Activated naive CD8-positive, alpha-beta T cell treated with anti-CD3 and anti-CD28 coated beads for 36 hours (primary cell): ENCODE results near the gene MAP2. TPM values are rescaled to one million over a fixed set of nuclear protein-coding genes. Genes with fewer than 3 reads are reported as not detected.

Experiments used
- DNase-seq: peaks from one replicate; pipeline ENCODE4 v3.0.0; 2021
- H3K27ac Mint-ChIP-seq: one replicate; pipeline ENCODE4 v1.8.0; 2022; ENCODE audit warnings: mild to moderate bottlenecking, moderate library complexity, mixed read lengths
- H3K27me3 Mint-ChIP-seq: one replicate; pipeline ENCODE4 v1.8.0; 2022; ENCODE audit warnings: mild to moderate bottlenecking, mixed read lengths
- H3K36me3 Mint-ChIP-seq: one replicate; pipeline ENCODE4 v1.8.0; 2021; ENCODE audit warnings: mild to moderate bottlenecking, mixed read lengths
- H3K4me1 Mint-ChIP-seq: one replicate; pipeline ENCODE4 v1.8.0; 2021; ENCODE audit warnings: mixed read lengths
- H3K4me3 Mint-ChIP-seq: one replicate; pipeline ENCODE4 v1.8.0; 2022; ENCODE audit warnings: mild to moderate bottlenecking, moderate library complexity, mixed read lengths
- H3K9me3 Mint-ChIP-seq: one replicate; pipeline ENCODE4 v1.8.0; 2022; ENCODE audit warnings: mixed read lengths
- total RNA-seq, 2 experiments: library from RNA; stranded (reverse); gene quantifications; one replicate each; pipeline ENCODE4 v1.2.3, GENCODE V29; 2021

Gene MAP2, protein sequence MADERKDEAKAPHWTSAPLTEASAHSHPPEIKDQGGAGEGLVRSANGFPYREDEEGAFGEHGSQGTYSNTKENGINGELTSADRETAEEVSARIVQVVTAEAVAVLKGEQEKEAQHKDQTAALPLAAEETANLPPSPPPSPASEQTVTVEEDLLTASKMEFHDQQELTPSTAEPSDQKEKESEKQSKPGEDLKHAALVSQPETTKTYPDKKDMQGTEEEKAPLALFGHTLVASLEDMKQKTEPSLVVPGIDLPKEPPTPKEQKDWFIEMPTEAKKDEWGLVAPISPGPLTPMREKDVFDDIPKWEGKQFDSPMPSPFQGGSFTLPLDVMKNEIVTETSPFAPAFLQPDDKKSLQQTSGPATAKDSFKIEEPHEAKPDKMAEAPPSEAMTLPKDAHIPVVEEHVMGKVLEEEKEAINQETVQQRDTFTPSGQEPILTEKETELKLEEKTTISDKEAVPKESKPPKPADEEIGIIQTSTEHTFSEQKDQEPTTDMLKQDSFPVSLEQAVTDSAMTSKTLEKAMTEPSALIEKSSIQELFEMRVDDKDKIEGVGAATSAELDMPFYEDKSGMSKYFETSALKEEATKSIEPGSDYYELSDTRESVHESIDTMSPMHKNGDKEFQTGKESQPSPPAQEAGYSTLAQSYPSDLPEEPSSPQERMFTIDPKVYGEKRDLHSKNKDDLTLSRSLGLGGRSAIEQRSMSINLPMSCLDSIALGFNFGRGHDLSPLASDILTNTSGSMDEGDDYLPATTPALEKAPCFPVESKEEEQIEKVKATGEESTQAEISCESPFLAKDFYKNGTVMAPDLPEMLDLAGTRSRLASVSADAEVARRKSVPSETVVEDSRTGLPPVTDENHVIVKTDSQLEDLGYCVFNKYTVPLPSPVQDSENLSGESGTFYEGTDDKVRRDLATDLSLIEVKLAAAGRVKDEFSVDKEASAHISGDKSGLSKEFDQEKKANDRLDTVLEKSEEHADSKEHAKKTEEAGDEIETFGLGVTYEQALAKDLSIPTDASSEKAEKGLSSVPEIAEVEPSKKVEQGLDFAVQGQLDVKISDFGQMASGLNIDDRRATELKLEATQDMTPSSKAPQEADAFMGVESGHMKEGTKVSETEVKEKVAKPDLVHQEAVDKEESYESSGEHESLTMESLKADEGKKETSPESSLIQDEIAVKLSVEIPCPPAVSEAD (N-terminal part only)
- under 1 TPM in 1 of 2 experiments, not detected in 1; 0.21 TPM for total RNA-seq

DNA sequence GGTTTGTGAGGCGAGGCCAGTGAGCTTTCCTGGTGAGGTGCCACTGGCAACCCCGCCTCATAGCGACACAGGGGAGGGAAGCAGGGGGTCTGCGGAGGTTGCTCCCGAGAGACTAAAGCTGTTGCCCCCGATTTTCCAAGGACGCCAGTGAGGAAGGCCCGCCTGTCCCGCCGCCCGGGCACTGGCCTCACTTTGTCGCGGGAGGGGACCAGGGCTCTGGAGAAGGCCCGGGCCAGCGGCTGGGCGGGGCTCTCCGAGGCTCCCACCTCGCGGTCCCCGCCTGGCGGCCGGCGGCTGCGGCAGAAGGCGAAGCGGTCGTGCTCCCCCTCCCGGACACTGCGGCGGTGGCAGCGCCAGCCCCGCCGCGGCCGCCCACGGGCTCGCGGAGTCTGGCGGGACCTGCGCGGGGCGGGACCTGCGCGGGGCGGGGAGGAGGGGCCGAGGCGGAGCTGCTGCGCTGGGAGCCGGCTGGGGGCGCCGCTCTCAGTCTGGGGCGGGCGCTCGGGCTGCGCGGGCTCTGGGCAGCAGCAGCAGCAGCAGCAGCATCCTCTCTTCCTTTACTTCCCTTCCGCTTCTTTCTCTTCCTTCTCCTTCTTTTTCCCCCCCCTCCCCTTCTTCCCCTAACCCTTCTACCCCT is at the start of gene MAP2:
Gene MAP2 (plus strand): TSS at position 486 of the 637 bp plus-strand sequence. CDS start 229,124 bp downstream, outside the sequence.
- H3K4me3 Mint-ChIP-seq, result peak within 1 kb of the TSS; percentile 66
- H3K9me3 Mint-ChIP-seq, result no peaks in the 10 kb centered on the region
- DNase-seq, result peak; percentile 85
- H3K4me1 Mint-ChIP-seq, result peaks cover 14% of the 10 kb centered on the region
- H3K27me3 Mint-ChIP-seq, result peaks cover 54% of the 10 kb centered on the region
- H3K27ac Mint-ChIP-seq, result no peak within 1 kb of the TSS
- no peaks in the 10 kb centered on the region for H3K36me3 Mint-ChIP-seq

- H3K4me1 Mint-ChIP-seq, result no peaks in the 10 kb centered on the region
- H3K36me3 Mint-ChIP-seq, result no peaks in the 10 kb centered on the region
- no peak overlapping the region for H3K4me3 Mint-ChIP-seq
- peaks cover 4% of the 10 kb centered on the region for H3K27me3 Mint-ChIP-seq
- H3K27ac Mint-ChIP-seq, result no peak overlapping the region
- no peak for DNase-seq
- peaks cover 35% of the 10 kb centered on the region for H3K9me3 Mint-ChIP-seq
These were observed 47.2 kb upstream of the MAP2 start for GRCh38 chr2:209376686-209377085.

- H3K9me3 Mint-ChIP-seq, result peaks cover 14% of the 10 kb centered on the region
- H3K27me3 Mint-ChIP-seq, result peaks cover 4% of the 10 kb centered on the region
- H3K4me1 Mint-ChIP-seq, result no peaks in the 10 kb centered on the region
- H3K4me3 Mint-ChIP-seq, result no peak overlapping the region
- no peak overlapping the region for H3K27ac Mint-ChIP-seq
- DNase-seq, result no peak
- H3K36me3 Mint-ChIP-seq, result no peaks in the 10 kb centered on the region
These were observed 43.6 kb upstream of the MAP2 start for GRCh38 chr2:209380293-209380692.

- no peak for DNase-seq
- no peak overlapping the region for H3K27ac Mint-ChIP-seq
- H3K9me3 Mint-ChIP-seq, result peaks cover 6% of the 10 kb centered on the region
- peaks cover 4% of the 10 kb centered on the region for H3K27me3 Mint-ChIP-seq
- no peaks in the 10 kb centered on the region for H3K36me3 Mint-ChIP-seq
- no peaks in the 10 kb centered on the region for H3K4me1 Mint-ChIP-seq
- H3K4me3 Mint-ChIP-seq, result no peak overlapping the region
These were observed 42.8 kb upstream of the MAP2 start for GRCh38 chr2:209381091-209381490.

DNA sequence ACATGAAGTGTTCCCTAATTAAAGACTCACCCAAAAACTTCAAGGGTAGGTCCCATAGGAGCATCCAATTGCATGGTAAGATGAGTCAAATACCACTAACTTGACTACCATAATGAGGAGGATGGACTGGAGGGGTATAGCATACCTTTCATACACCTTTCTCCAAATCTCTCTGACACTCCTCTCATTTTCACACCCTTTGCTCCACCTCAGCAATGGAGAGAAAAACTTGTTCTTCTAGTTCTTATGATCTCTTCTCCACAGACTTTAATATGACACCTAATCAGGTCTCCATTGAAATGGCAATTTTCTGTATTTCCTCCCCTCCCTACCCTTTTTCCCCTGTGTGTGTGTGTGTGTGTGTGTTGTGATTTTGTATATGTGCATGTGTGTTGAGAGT is 41.1 kb upstream of the MAP2 start:
- peaks cover 4% of the 10 kb centered on the region for H3K27me3 Mint-ChIP-seq

GRCh38 chr2:209383212-209383611 is 40.6 kb upstream of the MAP2 start:
- no peaks in the 10 kb centered on the region for H3K36me3 Mint-ChIP-seq
- H3K27me3 Mint-ChIP-seq, result peaks cover 4% of the 10 kb centered on the region
- H3K9me3 Mint-ChIP-seq, result peaks cover 2% of the 10 kb centered on the region
- no peaks in the 10 kb centered on the region for H3K4me1 Mint-ChIP-seq
- DNase-seq, result no peak
- no peak overlapping the region for H3K27ac Mint-ChIP-seq
- no peak overlapping the region for H3K4me3 Mint-ChIP-seq

More for the DNA sequence above, 41.1 kb upstream of the MAP2 start:
- DNase-seq, result no peak
- H3K36me3 Mint-ChIP-seq, result no peaks in the 10 kb centered on the region
- H3K4me1 Mint-ChIP-seq, result no peaks in the 10 kb centered on the region
- H3K27ac Mint-ChIP-seq, result no peak overlapping the region
- peaks cover 2% of the 10 kb centered on the region for H3K9me3 Mint-ChIP-seq
- no peak overlapping the region for H3K4me3 Mint-ChIP-seq

- H3K27ac Mint-ChIP-seq, result no peak overlapping the region
- H3K9me3 Mint-ChIP-seq, result no peaks in the 10 kb centered on the region
- no peak for DNase-seq
- no peaks in the 10 kb centered on the region for H3K4me1 Mint-ChIP-seq
- no peaks in the 10 kb centered on the region for H3K27me3 Mint-ChIP-seq
- H3K4me3 Mint-ChIP-seq, result no peak overlapping the region
- H3K36me3 Mint-ChIP-seq, result no peaks in the 10 kb centered on the region
These were observed 36.5 kb upstream of the MAP2 start for GRCh38 chr2:209387389-209387788.

DNA sequence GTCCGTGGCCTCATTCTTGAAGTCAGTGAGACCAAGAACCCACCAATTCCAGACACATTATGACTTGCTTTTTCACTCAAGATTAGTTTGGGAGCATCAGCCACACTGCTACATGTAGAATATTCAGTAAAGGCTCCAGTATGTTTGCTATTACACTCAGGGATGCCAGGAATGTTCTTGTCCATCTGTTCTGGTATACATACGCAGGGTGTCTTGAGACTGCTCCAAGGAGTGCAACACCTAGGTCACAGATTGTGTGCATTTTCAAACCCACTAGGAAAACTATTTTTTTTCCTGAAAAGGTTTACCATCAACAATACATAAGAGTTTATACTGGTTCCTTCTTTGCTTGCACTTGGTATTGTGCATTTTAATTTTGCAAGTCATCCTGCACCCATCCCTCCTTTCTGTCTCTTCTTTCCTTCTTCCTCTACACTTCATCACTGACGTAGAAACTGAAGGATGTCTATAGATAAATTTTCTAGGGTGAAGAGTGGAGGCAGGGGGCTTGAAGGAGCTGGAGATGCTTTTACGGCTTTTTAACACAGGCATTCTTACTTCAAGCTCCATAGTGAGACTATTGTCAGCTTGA is 35.3 kb upstream of the MAP2 start:
- Mint-ChIP-seq H3K4me3 (no peak overlapping the region), H3K36me3 (no peaks in the 10 kb centered on the region), H3K4me1 (no peaks in the 10 kb centered on the region), H3K27ac (no peak overlapping the region), H3K27me3 (no peaks in the 10 kb centered on the region), H3K9me3 (no peaks in the 10 kb centered on the region)
- DNase-seq, result no peak

DNA sequence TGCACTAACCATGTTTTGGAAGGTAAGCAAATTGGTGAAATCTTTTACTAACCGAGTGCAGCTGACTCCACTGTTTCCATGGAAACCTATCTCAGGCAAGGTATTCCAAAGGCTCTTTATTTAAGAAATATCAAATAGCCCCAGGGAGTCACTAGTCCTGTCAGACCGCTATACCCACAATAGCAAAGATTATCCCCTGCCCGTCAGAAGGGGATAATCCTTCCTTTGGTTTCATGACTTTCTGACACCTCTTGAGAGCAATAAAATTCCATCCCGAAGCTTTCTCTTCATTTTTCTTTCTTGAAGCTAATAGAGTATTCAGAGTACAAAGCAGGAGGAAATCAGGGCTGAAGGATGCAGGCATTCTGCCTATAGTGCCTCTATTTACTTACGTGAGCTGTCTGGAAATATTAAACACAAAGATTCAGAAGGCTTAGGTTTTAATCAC is 34.7 kb upstream of the MAP2 start:
- DNase-seq, result no peak
- Mint-ChIP-seq H3K4me1 (no peaks in the 10 kb centered on the region), H3K36me3 (no peaks in the 10 kb centered on the region), H3K27ac (no peak overlapping the region), H3K9me3 (no peaks in the 10 kb centered on the region), H3K4me3 (no peak overlapping the region), H3K27me3 (no peaks in the 10 kb centered on the region)

DNA sequence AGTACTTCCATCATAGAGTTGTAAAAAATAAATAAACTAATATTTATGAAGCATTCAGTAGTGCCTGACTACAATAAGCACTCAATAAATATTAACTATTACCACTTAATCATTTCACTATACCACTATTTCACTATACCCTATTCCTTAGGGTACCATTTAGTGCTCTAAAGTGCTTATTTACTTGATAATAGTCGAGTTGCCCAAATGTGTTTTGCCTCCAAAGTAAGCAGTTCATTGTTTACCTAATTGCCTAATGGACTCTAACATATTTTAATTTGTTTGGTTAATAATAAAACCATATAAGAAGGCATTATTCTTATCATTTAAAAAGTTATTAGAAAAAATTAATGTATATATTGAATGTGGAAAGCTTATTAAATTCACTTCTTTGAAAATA is 33.0 kb upstream of the MAP2 start:
- Mint-ChIP-seq H3K27ac (no peak overlapping the region), H3K4me1 (no peaks in the 10 kb centered on the region), H3K27me3 (peaks cover 3% of the 10 kb centered on the region), H3K9me3 (no peaks in the 10 kb centered on the region), H3K36me3 (no peaks in the 10 kb centered on the region), H3K4me3 (no peak overlapping the region)
- DNase-seq, result no peak

GRCh38 chr2:209391776-209392401 is 32.0 kb upstream of the MAP2 start:
- Mint-ChIP-seq H3K36me3 (no peaks in the 10 kb centered on the region), H3K27ac (no peak overlapping the region), H3K27me3 (peaks cover 3% of the 10 kb centered on the region), H3K9me3 (no peaks in the 10 kb centered on the region), H3K4me3 (no peak overlapping the region), H3K4me1 (no peaks in the 10 kb centered on the region)
- no peak for DNase-seq

- H3K9me3 Mint-ChIP-seq, result no peaks in the 10 kb centered on the region
- no peak overlapping the region for H3K27ac Mint-ChIP-seq
- no peaks in the 10 kb centered on the region for H3K4me1 Mint-ChIP-seq
- H3K36me3 Mint-ChIP-seq, result no peaks in the 10 kb centered on the region
- H3K4me3 Mint-ChIP-seq, result no peak overlapping the region
- peaks cover 3% of the 10 kb centered on the region for H3K27me3 Mint-ChIP-seq
- no peak for DNase-seq
These were observed 28.6 kb upstream of the MAP2 start for GRCh38 chr2:209395229-209395628.

- Mint-ChIP-seq H3K36me3 (no peaks in the 10 kb centered on the region), H3K27ac (no peak overlapping the region), H3K4me1 (no peaks in the 10 kb centered on the region), H3K4me3 (no peak overlapping the region), H3K9me3 (no peaks in the 10 kb centered on the region), H3K27me3 (peaks cover 3% of the 10 kb centered on the region)
- DNase-seq, result no peak
These were observed 28.2 kb upstream of the MAP2 start for GRCh38 chr2:209395652-209396051.

DNA sequence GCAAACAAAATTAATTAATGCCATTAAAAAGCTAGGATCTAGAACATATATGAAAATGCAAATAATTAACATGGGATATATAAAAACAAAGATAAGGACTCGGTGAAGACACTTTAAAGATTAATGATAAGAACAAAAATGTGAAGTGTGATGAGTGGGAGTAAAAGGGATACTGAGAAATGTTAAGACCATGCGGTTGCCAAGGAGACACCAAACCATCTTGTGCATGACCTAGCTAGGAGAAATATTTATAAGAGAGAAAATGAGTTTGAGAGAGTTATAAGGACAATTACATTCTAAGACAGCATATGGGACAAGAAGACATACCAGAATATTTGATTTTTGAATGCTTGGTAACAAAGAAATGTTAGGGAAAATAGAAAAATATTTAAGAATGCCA is 25.4 kb upstream of the MAP2 start:
- Mint-ChIP-seq H3K4me3 (no peak overlapping the region), H3K27me3 (peaks cover 7% of the 10 kb centered on the region), H3K36me3 (no peaks in the 10 kb centered on the region), H3K4me1 (no peaks in the 10 kb centered on the region), H3K27ac (no peak overlapping the region), H3K9me3 (no peaks in the 10 kb centered on the region)
- DNase-seq, result no peak
